GM19351 (cell line): ENCODE results near the gene KIF3B.
"Not testable (repeated sequence)": the region's sequence is repeated elsewhere in the genome, so short reads cannot be mapped to it uniquely, and the experiment has no call there.

Source experiments
- ATAC-seq: cut with Tn5 transposase; IDR thresholded peaks from one replicate; pipeline ENCODE4 v1.9.1; 2021; ENCODE audit warnings: mild to moderate bottlenecking, moderate library complexity; ENCODE audit not compliant: unreplicated experiment

The KIF3B gene

GRCh38 chr20:32246208-32246607 lies 31.2 kb upstream of the KIF3B start:
- not testable (repeated sequence) for ATAC-seq

DNA sequence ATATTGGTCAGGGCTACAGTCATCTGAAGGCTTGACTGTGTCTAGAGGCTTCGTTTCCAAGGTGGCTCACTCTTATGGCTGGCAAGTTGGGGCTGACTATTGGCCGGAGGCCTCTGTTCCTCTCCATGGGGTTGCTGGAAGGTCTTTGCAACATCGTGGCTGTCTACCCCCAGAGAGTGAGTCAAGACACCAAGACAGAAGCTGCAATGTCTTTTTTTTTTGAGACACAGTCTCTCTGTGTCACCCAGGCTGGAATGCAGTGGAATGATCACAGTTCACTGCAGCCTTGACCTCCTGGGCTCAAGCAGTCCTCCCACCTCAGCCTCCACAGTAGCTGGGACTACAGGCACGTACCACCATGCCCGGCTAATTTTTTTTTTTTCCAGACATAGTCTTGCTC lies 29.4 kb upstream of the KIF3B start:
- no peak for ATAC-seq

DNA sequence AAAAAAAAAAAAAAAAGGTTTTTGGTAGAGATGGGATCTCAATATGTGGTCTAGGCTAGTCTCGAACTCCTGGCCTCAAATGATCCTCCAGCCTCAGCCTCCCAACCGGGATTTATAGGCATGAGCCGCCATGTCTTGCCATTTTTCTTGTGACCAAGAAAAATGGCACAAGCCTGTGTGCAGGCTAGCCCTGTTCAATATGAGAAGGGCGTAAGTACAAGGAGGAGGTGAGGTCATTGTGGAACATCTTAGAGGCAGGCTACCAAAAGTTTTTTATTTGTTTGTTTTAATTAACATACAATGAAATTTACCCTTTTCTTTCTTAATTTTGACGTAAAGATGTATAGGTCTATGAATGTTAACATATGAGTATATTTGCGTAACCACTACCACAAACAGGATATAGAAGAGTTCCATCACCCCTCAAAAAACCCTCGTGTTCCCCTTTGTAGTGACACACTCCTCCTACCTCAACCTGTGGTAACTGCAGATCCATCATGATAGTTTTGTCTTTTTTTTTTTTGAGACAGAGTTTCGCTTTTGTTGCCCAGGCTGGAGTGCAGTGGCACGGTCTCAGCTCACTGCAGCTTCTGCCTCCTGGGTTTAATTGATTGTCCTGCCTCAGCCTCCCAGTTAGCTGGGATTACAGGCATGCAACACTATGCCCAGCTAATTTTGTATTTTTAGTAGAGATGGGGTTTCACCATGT lies 28.3 kb upstream of the KIF3B start:
- no peak for ATAC-seq

- no peak for ATAC-seq
Measured at GRCh38 chr20:32251470-32251869, 26.0 kb upstream of the KIF3B start.

DNA sequence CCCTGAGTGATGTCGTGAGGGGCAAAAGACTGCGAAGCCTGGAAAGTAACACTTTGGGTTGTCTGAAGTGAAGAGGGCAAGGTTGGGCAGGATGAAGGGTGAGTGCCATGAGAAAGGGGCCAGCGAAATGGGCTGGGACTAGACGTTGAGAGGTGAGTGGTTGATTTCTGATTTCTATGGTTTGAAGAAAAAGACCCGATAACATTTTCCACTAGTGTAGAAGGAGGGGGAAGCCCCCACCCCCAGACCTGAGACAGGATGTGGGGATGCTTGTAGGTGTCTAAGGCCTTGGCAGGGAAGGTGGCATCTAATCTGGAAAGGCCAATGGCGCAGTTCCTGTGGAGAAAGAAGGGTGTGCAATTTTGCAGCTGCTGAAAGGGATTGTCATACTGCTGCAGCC lies 25.3 kb upstream of the KIF3B start:
- no peak for ATAC-seq

DNA sequence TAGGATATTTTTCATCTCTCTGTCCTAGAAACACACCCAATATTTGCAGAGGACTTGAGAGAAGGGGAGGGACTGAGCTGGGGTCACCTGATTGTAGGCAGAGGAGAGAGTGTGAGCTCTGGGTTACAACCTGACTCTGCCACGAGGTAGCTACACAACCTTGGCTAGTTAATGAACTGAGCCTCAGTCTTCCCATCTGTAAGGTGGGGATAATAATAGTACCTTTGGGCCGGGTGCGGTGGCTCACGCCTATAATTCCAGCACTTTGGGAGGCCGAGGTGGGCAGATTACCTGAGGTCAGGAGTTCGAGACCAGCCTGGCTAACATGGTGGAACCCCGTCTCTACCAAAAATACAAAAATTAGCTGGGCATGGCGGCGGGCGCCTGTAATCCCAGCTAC lies 16.5 kb upstream of the KIF3B start:
- not testable (repeated sequence) for ATAC-seq

DNA sequence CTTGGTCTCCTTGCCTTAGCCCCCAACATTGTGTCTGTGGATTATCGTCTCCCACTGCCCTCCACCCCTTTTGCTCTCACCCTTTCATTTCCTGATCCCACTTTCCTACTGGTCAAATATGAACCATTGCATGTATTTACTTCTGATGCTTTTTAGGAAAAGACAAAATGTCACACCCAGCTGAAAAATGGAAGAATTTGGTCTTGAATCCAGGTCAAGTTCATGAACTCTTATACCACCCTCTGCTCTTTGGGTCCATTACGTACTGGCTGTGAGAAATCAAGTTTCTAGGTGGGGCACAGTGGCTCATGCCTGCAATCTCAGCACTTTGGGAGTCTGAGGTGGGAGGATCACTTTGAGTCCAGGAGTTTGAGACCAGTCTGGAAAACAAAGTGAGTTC lies 15.8 kb upstream of the KIF3B start:
- ATAC-seq: no peak

DNA sequence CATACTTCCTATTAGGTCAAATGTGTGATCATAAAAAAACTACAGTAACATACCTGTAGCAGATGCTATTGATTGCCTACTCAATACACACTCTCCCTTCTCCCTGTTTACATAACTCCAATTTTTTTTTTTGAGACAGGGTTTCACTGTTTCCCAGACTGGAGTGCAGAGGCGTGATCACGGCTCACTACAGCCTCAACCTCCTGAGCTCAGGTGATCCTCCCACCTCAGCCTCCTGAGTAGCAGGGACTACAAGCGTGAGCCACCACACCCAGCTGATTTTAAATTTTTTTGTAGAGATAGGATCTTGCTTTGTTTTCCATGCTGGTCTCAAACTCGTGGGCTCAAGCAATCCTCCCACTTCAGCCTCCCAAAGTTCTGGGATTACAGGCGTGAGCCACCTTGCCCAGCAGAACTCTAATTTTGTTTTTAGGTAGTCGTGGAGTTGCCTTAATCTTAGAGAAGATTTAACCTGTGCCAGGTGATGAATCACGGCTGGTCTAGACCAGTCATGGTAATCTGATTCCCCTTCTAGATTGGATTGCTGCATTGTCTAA lies 14.0 kb upstream of the KIF3B start:
- ATAC-seq: no peak

DNA sequence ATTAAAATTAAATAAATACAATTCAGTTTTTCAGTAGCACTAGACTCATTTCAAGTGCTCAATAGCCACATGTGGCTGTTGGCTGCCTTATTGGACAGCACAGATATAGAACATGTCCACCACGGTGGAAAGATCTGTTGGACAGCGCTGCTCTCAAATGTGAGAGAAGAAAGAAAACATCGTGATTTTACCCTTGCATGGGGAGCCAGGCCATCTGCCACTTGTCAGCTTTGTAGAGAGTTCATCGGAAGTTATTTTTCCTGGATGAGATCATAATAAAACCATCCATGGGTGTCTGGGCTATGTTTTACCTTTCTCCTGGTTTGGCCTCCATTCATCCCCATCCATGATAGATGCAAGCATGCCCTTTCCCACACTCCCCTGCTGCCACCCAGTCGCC lies 5.8 kb upstream of the KIF3B start:
- no peak for ATAC-seq

- no peak for ATAC-seq
Measured at GRCh38 chr20:32274359-32274758, 3.1 kb upstream of the KIF3B start.

GRCh38 chr20:32275163-32275562 lies 2.3 kb upstream of the KIF3B start:
- ATAC-seq: not testable (repeated sequence)

DNA sequence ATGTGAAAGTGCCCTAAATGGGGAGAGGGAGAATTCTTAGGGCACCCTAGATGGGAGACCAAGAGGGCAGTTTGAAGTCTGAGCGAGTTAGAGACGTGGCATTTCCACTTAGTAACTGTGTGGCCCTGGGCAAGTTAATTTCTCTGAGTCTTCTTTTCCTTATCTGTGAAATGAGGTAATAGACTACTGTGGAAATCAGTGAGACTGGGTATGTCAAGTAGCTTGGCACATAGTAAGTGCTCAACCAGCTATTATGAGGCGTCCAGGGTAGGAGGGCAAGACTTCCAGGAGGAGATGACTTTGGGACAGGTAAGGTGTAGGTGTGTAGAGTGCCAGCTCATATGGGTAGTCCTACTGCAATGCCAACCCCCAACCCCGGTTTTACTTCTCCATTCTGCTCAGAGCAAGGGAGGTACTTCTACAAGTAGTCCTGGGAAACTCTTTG lies 770 bp downstream of the KIF3B start:
- ATAC-seq: peak; percentile 66

DNA sequence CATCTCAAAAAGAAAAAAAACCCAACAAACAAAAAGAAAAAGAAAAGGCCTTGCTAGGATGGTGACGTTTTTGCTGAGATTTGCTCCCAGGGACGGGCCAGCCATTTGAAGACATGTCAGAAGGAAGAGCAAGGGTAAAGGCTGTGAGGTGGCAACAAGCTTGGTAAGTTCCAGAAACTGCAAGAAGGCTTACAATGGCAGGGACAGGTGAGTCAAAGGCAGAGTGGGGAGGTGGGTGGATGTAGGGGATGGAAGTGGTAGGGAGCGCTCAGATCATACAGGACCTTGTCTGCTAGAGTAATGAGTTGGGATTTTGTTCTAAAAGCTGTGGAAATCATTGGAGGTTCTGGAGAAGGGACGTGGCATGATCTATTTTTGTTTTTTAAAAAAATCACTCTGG lies 4.3 kb downstream of the KIF3B start:
- ATAC-seq: no peak

DNA sequence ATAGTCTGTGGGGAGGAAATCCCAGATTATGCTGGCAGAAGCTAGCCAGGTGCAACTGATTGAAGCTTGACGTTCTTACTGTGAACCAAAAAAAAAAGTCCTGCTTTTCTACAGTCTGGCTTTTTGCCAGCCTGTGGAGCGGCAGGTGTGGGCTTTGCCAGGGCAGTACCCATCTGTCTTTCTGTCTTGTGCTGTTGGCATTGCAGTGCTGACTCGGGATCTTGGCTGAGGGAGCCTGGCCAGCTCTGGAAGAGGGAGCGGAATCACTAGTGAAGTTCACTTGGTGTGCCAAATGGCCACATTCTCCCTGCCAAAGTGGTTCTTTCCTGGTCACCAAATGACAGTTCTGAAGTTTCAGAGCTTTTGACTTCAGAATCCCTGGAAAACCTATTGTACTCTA lies 5.0 kb downstream of the KIF3B start:
- ATAC-seq: no peak

DNA sequence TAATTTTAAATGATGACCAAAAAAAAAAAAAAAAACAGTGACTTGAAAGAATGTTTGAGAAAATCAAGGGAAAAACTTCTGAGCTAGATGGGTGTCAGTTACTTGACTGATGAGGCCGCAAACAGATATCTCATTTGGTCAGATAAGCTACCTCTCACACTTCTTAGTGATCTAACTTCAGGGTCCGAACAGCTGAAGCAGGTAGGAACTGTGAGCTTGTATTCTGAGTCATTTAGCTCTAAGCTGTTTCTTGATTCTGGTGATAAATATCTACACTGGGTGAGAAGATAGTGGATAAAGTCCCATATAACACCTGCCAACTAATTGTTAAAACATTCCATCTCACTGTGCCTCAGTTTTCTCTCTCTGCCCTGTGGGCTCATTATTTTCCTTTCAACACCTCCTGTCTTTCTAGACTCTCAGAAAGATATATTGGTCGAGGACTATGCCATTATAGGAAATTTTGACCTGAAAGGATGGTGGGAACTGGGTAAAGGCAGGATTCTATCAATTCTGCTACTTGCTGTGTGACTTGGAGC lies 7.7 kb downstream of the KIF3B start:
- peak; percentile 53 for ATAC-seq

DNA sequence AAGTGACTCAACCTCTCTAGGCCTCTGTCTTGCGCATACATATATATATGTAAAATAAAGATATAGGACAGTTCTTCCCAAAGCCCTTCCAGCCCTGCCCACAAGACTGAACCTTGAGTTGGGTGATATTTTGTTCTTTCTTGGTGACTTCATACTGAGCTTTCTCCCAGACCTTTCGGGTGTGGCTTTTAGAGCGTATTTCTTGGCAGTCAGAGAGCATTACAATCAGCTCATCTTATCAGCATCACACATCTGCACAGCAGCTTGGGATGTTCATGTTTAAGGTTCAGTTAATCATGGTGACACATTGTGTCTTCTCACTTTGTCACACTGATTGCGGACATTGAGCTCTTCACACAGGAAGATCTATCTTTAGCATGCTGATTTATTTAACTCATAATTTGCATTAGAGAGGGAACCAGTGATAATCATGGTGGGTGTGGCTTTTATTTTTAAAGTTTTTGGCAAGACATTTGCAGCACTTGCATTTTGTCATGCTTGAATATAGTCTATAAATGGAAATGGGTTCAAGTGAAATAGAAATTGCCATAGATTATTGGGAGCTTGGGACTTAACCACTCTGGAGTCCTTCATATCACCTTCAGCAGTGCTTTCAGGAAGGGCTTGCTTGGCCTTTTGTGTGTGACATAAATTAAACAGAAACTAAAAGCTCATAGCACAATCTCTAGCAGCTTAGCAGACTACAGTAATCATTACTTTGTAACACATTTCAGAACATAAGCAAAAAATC lies 8.3 kb downstream of the KIF3B start:
- ATAC-seq: peak; percentile 70

- no peak for ATAC-seq
Measured at GRCh38 chr20:32287231-32287638, 9.8 kb downstream of the KIF3B start.

- ATAC-seq: no peak
Measured at GRCh38 chr20:32288225-32288849, 10.9 kb downstream of the KIF3B start.

GRCh38 chr20:32289299-32289660 lies 11.8 kb downstream of the KIF3B start:
- ATAC-seq: not testable (repeated sequence)

GRCh38 chr20:32289661-32290431 lies 12.4 kb downstream of the KIF3B start:
- ATAC-seq: no peak

DNA sequence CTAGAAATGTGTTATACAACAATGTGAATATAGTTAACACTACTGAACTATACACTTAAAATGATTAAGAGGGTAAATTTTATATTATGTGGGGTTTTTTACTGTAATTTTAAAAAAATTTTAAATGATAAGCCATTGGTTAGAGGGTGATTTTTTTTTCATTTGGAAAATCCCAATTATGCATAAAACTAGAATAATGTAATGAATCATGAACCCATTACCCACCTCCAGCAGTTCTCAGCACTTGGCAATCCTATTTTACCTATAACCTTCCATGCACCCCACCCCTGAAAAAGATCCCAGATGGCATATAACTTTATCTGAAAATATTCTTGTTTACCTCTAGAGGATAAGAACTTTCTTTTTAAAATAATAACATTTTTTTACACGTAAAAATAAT lies 13.7 kb downstream of the KIF3B start:
- no peak for ATAC-seq
